Heart right ventricle (tissue), 16 donors: ENCODE results near the gene TCEAL6. TPM values are rescaled to one million over a fixed set of nuclear protein-coding genes. Genes with fewer than 3 reads are reported as not detected.
"Not testable (repeated sequence)": the region's sequence is repeated elsewhere in the genome, so short reads cannot be mapped to it uniquely, and the experiment has no call there.

Experiments
- ATAC-seq, 8 donors: fragments of 200-7000 bp; cut with Tn5 transposase; one replicate each; pipeline ENCODE4 v1.9.1; 2020; ENCODE audit warnings: mild to moderate bottlenecking in 8 of 8, moderate library complexity in 8 of 8, moderate number of reproducible peaks in 1 of 8
- DNase-seq, 2 donors: peaks; one replicate each; pipeline ENCODE4 v3.0.0-alpha.2; 2020
- H3K27ac ChIP-seq, 10 donors: fragments of 200-600 bp; sonication (generic) in 2 of 10; one replicate each; pipeline versions ENCODE4 v1.5.0 to v1.8.0; 2020 to 2022; ENCODE audit warnings: mild to moderate bottlenecking in 3 of 10
- H3K27me3 ChIP-seq, 7 donors: fragments of 200-600 bp; one replicate each; pipeline ENCODE4 v1.8.0; 2021 to 2022; ENCODE audit warnings: mild to moderate bottlenecking in 2 of 7
- H3K36me3 ChIP-seq, 9 donors: fragments of 200-600 bp; sonication (generic) in 1 of 9; one replicate each; pipeline versions ENCODE4 v1.5.0 to v1.8.0; 2020 to 2022; ENCODE audit warnings: mild to moderate bottlenecking in 2 of 9
- H3K4me1 ChIP-seq, 9 donors: fragments of 200-600 bp; sonication (generic) in 1 of 9; one replicate each; pipeline versions ENCODE4 v1.5.0 to v1.8.0; 2020 to 2022; ENCODE audit warnings: mild to moderate bottlenecking in 4 of 9
- H3K4me3 ChIP-seq, 10 donors: fragments of 200-600 bp; sonication (generic) in 2 of 10; one replicate each; pipeline versions ENCODE4 v1.5.0 to v1.8.0; 2020 to 2022; ENCODE audit warnings: mild to moderate bottlenecking in 7 of 10, moderate library complexity in 2 of 10
- H3K9me3 ChIP-seq, 11 donors: fragments of 200-600 bp in 10 of 11; sonication (generic) in 2 of 11; one replicate each; pipeline versions ENCODE4 v1.5.0 to v1.8.0; 2013 to 2022; ENCODE audit warnings: mild to moderate bottlenecking in 2 of 11, control low read depth in 1 of 11, moderate library complexity in 1 of 11
- CTCF ChIP-seq, 9 donors: fragments of 200-600 bp; sonication (generic) in 2 of 9; IDR thresholded peaks; one replicate each; pipeline versions ENCODE4 v1.5.0 to v1.8.0; 2021 to 2022; ENCODE audit warnings: antibody characterized with exemption in 9 of 9, mild to moderate bottlenecking in 5 of 9, moderate library complexity in 1 of 9
- WGBS, 2 donors: extraction: QIAGEN DNeasy Blood & Tissue Kit; methylation state at CpG; one replicate each; pipeline ENCODE4 v1.1.7; 2013; ENCODE audit warnings: inconsistent platforms in 1 of 2; 5-methylcytosine and 5-hydroxymethylcytosine counted together
- intact Hi-C, 10 donors: fragments of 100-400 bp; cut with DNase I; formaldehyde crosslinking; loops; one replicate each; pipeline versions ENCODE4 v1.11.1 to v1.14.2; 2022
- polyA plus RNA-seq, 2 donors: library from polyadenylated mRNA; stranded (reverse); fragments of 200-250 nt; gene quantifications; one replicate each; pipeline ENCODE4 v1.2.3, GENCODE V29; 2013
- total RNA-seq, 10 donors: library from RNA; stranded (reverse); fragmentation: NEBNext Ultra II Directional in 3 of 10; extraction: Animal tissue kit (Norgen Biotek cat#: 25700) in 3 of 10; gene quantifications; one replicate each; pipeline versions ENCODE4 v1.2.1 to v1.2.4, GENCODE V29; 2021 to 2023
- donor health status: Arrhythmogenic right ventricular cardiomyopathy.
- donor health status: ischemic (EF 13 %, LVEDD 7.1; RV severe dilation, severe dysfunction).
- donor health status: healthy with polysubstance abuse.
- donor health status: DM: no; HTN: yes; CAD: no.
- donor health status: DM: no; HTN: no; CAD: no.
- donor health status: ischemic (EF 25% LVEDD 6.9; RV normal size, moderate dysfunction).
- donor health status: ischemic (EF 25% LVEDD 5.7; RV mildly dilated, moderate dysfunction).
- donor health status: healthy.
- donor health status: DM: yes; HTN: yes; CAD: no.
- donor health status: Ischemic cardiomyopathy.
- donor health status: ischemic (EF 35%, LVEDD 5.7; RV mildly dilated, moderate dysfunction).
- donor health status: nonischemic (EF 11% LVEDD 7.7; RV severe dilation, severe dysfunction).
- donor health status: DM: yes; HTN: yes; CAD: no.
- donor health status: PGD.
- donor health status: ischemic (EF 29% LVEDD 5.4; RV normal size, mild dysfunction).
- donor health status: nonischemic (EF 23%, LVEDD 6.1; RV moderate dilation, normal function).

Gene TCEAL6
- total and polyA plus RNA-seq, 12 donors = not detected

DNA sequence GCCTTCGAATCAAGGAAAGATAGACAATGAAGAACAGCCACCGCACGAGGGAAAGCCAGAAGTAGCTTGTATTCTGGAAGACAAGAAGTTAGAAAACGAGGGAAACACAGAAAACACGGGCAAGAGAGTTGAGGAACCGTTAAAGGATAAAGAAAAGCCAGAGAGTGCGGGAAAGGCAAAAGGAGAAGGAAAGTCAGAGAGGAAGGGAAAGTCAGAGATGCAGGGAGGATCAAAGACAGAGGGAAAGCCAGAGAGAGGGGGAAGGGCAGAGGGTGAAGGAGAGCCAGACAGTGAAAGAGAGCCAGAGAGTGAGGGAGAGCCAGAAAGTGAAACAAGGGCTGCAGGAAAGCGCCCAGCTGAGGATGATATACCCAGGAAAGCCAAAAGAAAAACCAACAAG is 15.4 kb downstream of the TCEAL6 start:
- Histone ChIP-seq H3K27me3 (peaks cover 0 to 81% (median 4%) of the 10 kb centered on the region in 7 donors), H3K4me1 (no peaks in the 10 kb centered on the region), H3K36me3 (no peaks in the 10 kb centered on the region), H3K27ac (no peak overlapping the region), H3K4me3 (no peak overlapping the region), H3K9me3 (peaks cover 0 to 2% (median 0%) of the 10 kb centered on the region in 11 donors)
- no peak for TF ChIP-seq CTCF (IDR thresholded peaks at IDR 0.05)
- intact Hi-C loops = no loop called here
- no peak for DNase-seq
- WGBS, 2 donors = 35 to 38% methylated on average over 8 of the region's 8 CpGs
- ATAC-seq = no peak

GRCh38 chrX:102126080-102126818 is 16.0 kb downstream of the TCEAL6 start:
- intact Hi-C loops, H3K9me3 ChIP-seq, H3K27ac ChIP-seq, H3K4me3 ChIP-seq, H3K4me1 ChIP-seq, ATAC-seq, DNase-seq, H3K36me3 ChIP-seq: not testable (repeated sequence)
- peaks cover 0 to 80% (median 4%) of the 10 kb centered on the region in 7 donors for H3K27me3 ChIP-seq
- WGBS, 2 donors = 7 to 10% methylated on average over 17 to 21 of the region's 21 CpGs

- H3K27me3 ChIP-seq = peaks cover 0 to 72% (median 4%) of the 10 kb centered on the region in 7 donors
- H3K27ac ChIP-seq, H3K4me3 ChIP-seq, H3K9me3 ChIP-seq, H3K4me1 ChIP-seq, DNase-seq, intact Hi-C loops, H3K36me3 ChIP-seq: not testable (repeated sequence)
- peak in 1 of 8 donors; percentile 8 for ATAC-seq
- 1 to 2% methylated on average over 18 to 32 of the region's 38 CpGs for WGBS, 2 donors
Measured at GRCh38 chrX:102125436-102125835, 16.8 kb downstream of the TCEAL6 start, which contains the start of gene TCEAL2. Gene TCEAL2 (plus strand): TSS chrX:102125679. CDS start chrX:102126831, 1,152 bp downstream.

DNA sequence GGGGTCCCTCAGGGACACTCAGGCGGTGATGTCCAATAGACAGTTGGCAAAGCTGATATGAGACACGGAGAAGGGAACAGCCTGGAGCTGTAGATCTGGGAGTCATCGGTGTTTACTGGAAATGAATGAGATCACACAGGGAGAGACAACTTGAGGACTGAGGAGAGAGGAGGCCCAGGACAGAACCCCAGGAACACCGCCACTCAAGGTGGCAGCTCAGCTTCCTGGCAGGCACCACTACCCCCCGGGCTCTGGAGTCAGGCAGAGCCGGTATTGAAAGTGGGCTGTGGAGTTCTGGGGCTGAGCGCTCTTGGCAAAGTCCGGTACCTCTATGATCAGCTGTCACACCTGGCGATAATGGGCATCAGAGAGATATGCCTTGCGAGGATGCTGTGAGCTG is 17.3 kb downstream of the TCEAL6 start:
- H3K27ac ChIP-seq, ATAC-seq: not testable (repeated sequence)
- WGBS, 2 donors = 10 to 11% methylated on average over 6 to 8 of the region's 10 CpGs

DNA sequence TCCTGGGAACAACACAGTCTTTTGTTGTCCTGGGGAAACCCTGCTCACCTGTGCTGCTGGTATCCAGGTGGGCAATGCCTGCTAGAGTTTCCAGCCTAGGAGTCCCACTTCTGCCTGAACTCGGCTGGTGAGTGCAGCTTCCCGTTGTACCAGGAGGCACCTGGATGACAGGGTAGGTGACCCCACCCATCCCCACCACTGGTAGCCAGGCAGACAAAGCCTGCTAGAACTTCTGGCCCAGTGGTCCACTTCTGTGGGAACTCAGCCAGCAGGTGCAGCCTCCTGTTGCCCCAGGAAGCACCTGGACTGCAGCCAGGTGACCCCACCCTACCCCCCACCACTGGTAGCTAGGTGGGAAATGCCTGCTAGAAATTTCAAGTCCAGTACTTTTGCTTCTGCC is 26.5 kb downstream of the TCEAL6 start:
- H3K4me3 ChIP-seq = no peak overlapping the region
- H3K27ac ChIP-seq = no peak overlapping the region
- 71 to 76% methylated on average over 2 of the region's 2 CpGs for WGBS, 2 donors
- TF ChIP-seq CTCF (IDR thresholded peaks at IDR 0.05) = no peak
- ATAC-seq (no peak), DNase-seq (no peak)
- H3K4me1 ChIP-seq = no peaks in the 10 kb centered on the region
- H3K9me3 ChIP-seq = peaks cover 0 to 13% (median 0%) of the 10 kb centered on the region in 11 donors
- intact Hi-C loops = no loop called here
- no peaks in the 10 kb centered on the region for H3K36me3 ChIP-seq
- H3K27me3 ChIP-seq = peaks cover 0 to 15% (median 0%) of the 10 kb centered on the region in 7 donors

More for the DNA sequence above, 17.3 kb downstream of the TCEAL6 start:
- peaks cover 0 to 68% (median 4%) of the 10 kb centered on the region in 7 donors for H3K27me3 ChIP-seq
- H3K4me3 ChIP-seq, H3K9me3 ChIP-seq, DNase-seq, intact Hi-C loops, H3K36me3 ChIP-seq, H3K4me1 ChIP-seq: not testable (repeated sequence)

DNA sequence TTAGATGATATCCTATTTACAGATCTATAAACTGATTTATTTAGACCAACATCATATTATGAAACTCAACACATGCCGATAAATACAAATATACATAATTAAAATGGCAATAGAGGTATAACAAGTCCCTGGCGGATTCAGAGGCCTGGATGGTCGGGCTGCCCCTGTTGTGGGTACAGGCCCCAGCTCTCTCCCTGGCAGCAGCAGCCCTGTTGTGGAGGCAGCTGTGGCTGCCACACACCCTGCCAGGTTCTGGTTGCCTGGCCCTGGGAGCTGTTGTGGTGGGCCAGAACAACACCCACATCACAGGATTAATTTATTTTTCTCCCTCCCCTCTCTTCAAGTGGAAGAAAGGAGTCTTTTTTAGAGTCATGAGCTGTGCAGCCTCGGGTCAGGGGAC is 28.9 kb downstream of the TCEAL6 start:
- no peak overlapping the region for H3K27ac ChIP-seq
- 66 to 87% methylated on average over 3 to 4 of the region's 4 CpGs for WGBS, 2 donors
- DNase-seq (no peak), ATAC-seq (no peak)
- H3K9me3 ChIP-seq = peaks cover 0 to 13% (median 0%) of the 10 kb centered on the region in 11 donors
- H3K4me3 ChIP-seq = no peak overlapping the region
- H3K36me3 ChIP-seq = no peaks in the 10 kb centered on the region
- intact Hi-C loops = no loop called here
- no peaks in the 10 kb centered on the region for H3K4me1 ChIP-seq
- peaks cover 0 to 20% (median 0%) of the 10 kb centered on the region in 7 donors for H3K27me3 ChIP-seq
- TF ChIP-seq CTCF (IDR thresholded peaks at IDR 0.05) = no peak
